GM12872 (cell line): ENCODE data around the gene INHBB.

ENCODE experiments used
- CTCF ChIP-seq: IDR thresholded peaks from 3 replicates; pipeline ENCODE4 v1.5.1; 2011; ENCODE audit warnings: low read depth, mild to moderate bottlenecking, low read length, moderate library complexity; ENCODE audit not compliant: insufficient read depth

Gene INHBB

GRCh38 chr2:120322329-120322728 is 23.6 kb upstream of the INHBB start:
- TF ChIP-seq CTCF: no peak

- TF ChIP-seq CTCF: no peak
These were observed 22.7 kb upstream of the INHBB start for GRCh38 chr2:120323214-120323613.

- TF ChIP-seq CTCF: no peak
These were observed 22.0 kb upstream of the INHBB start for GRCh38 chr2:120323807-120324399.

GRCh38 chr2:120324933-120325332 is 21.0 kb upstream of the INHBB start:
- TF ChIP-seq CTCF: no peak

- TF ChIP-seq CTCF: no peak
These were observed 19.9 kb upstream of the INHBB start for GRCh38 chr2:120326066-120326465.

GRCh38 chr2:120330946-120331822 is 14.8 kb upstream of the INHBB start:
- no peak for TF ChIP-seq CTCF

GRCh38 chr2:120331903-120332302 is 14.0 kb upstream of the INHBB start:
- TF ChIP-seq CTCF: no peak
